Measurements from ENCODE around the gene IGFBP3.
"Not testable (repeated sequence)": the region's sequence is repeated elsewhere in the genome, so short reads cannot be mapped to it uniquely, and the experiment has no call there.

Gene IGFBP3
- total RNA-seq: 0.62 to 0.67 reads per million in 2 donors

- peak in 1 of 5 experiments; percentile 56 for DNase-seq
Measured at GRCh38 chr7:45920502-45921380, at the start of gene IGFBP3. TSS of gene IGFBP3 (minus strand) at chr7:45921272. CDS start at chr7:45921140, 132 bp downstream.

GRCh38 chr7:45970454-45970853 is 49.4 kb upstream of the IGFBP3 start:
- DNase-seq: no peak

GRCh38 chr7:45969940-45970339 is 48.9 kb upstream of the IGFBP3 start:
- DNase-seq: no peak

- DNase-seq: no peak
Measured at GRCh38 chr7:45968856-45969541, 47.9 kb upstream of the IGFBP3 start.

GRCh38 chr7:45968312-45968711 is 47.2 kb upstream of the IGFBP3 start:
- DNase-seq: no peak

GRCh38 chr7:45967591-45968157 is 46.6 kb upstream of the IGFBP3 start:
- DNase-seq: no peak

- DNase-seq: no peak
Measured at GRCh38 chr7:45962861-45963260, 41.8 kb upstream of the IGFBP3 start.

GRCh38 chr7:45957721-45958120 is 36.6 kb upstream of the IGFBP3 start:
- no peak for DNase-seq

GRCh38 chr7:45955286-45955685 is 34.2 kb upstream of the IGFBP3 start:
- no peak for DNase-seq

GRCh38 chr7:45953055-45953454 is 32.0 kb upstream of the IGFBP3 start:
- DNase-seq: not testable (repeated sequence)

- no peak for DNase-seq
Measured at GRCh38 chr7:45944058-45944457, 23.0 kb upstream of the IGFBP3 start.

- DNase-seq: no peak
Measured at GRCh38 chr7:45940939-45941338, 19.9 kb upstream of the IGFBP3 start.

GRCh38 chr7:45940237-45940781 is 19.2 kb upstream of the IGFBP3 start:
- peak in 2 of 5 experiments; percentile 42 to 66 for DNase-seq

GRCh38 chr7:45939574-45939973 is 18.5 kb upstream of the IGFBP3 start:
- no peak for DNase-seq

- DNase-seq: no peak
Measured at GRCh38 chr7:45938626-45939302, 17.7 kb upstream of the IGFBP3 start.

- no peak for DNase-seq
Measured at GRCh38 chr7:45937862-45938261, 16.8 kb upstream of the IGFBP3 start.

- DNase-seq: no peak
Measured at GRCh38 chr7:45937301-45937700, 16.2 kb upstream of the IGFBP3 start.

- no peak for DNase-seq
Measured at GRCh38 chr7:45930967-45931366, 9.9 kb upstream of the IGFBP3 start.

GRCh38 chr7:45927721-45928120 is 6.6 kb upstream of the IGFBP3 start:
- no peak for DNase-seq

- no peak for DNase-seq
Measured at GRCh38 chr7:45924283-45924682, 3.2 kb upstream of the IGFBP3 start.

GRCh38 chr7:45923818-45924217 is 2.7 kb upstream of the IGFBP3 start:
- DNase-seq: no peak

- DNase-seq: peak in 1 of 5 experiments; percentile 49
Measured at GRCh38 chr7:45923290-45923689, 2.2 kb upstream of the IGFBP3 start.

GRCh38 chr7:45922810-45923209 is 1.7 kb upstream of the IGFBP3 start:
- peak in 1 of 5 experiments; percentile 58 for DNase-seq

Data from T-helper 2 cell (primary cell).